HCT116 (cell line): Measurements from ENCODE around the gene GPRC5C. TPM values are rescaled to one million over a fixed set of nuclear protein-coding genes. Genes with fewer than 3 reads are reported as not detected.
"Not testable (repeated sequence)": the region's sequence is repeated elsewhere in the genome, so short reads cannot be mapped to it uniquely, and the experiment has no call there.

Experiments used
- ATAC-seq: fragments of 200-7000 bp; cut with Tn5 transposase; 2 replicates; pipeline ENCODE4 v1.9.1; 2020; ENCODE audit warnings: mild to moderate bottlenecking, moderate library complexity
- BruUV-seq: library from RNA; stranded (reverse); fragments of 400-500 nt; replicated peaks from 2 replicates; lab custom pipeline; 2021; lab: Mats Ljungman, UMichigan
- CTCF ChIA-PET: fragments of 300-600 bp; sonication (Branson Sonifier 250); formaldehyde crosslinking; loops from one replicate; lab custom pipeline; 2021; ENCODE audit warnings: antibody characterized with exemption; lab: Charles Lee
- POLR2A ChIA-PET: fragments of 300-600, 350-600 bp; sonication (Branson Sonifier 250); formaldehyde crosslinking; loops from one replicate; lab custom pipeline; 2021; ENCODE audit warnings: antibody characterized with exemption; lab: Charles Lee
- RAD21 ChIA-PET, 2 experiments: fragments of 300-600 bp; sonication (Branson Sonifier 250); formaldehyde crosslinking; loops; one replicate each; lab custom pipeline; 2023; ENCODE audit warnings: low total read pairs in 2 of 2; ENCODE audit not compliant: uncharacterized antibody in 2 of 2, unreplicated experiment in 2 of 2, low non-redundant PET in 1 of 2; lab: Charles Lee
- DNase-seq: peaks from one replicate; pipeline ENCODE4 v3.0.0-alpha.2; 2010; ENCODE audit warnings: low read depth, low spot score
- H2AFZ ChIP-seq: fragments of 200-600 bp; shearing (Covaris generic), sonication (generic); 2 replicates; pipeline ENCODE4 v1.6.1; 2017; ENCODE audit warnings: low read depth, mixed run types, mixed read lengths, antibody characterized with exemption, low read length; ENCODE audit not compliant: poor library complexity, severe bottlenecking
- H3K27ac ChIP-seq: 2 replicates; pipeline ENCODE4 v1.5.1; 2012; ENCODE audit warnings: low read depth, low read length
- H3K27me3 ChIP-seq: fragments of 200-600 bp; sonication (generic); 2 replicates; pipeline ENCODE4 v1.6.1; 2016; ENCODE audit warnings: mixed run types, low read length, mixed read lengths; ENCODE audit not compliant: insufficient read depth
- H3K36me3 ChIP-seq, 2 experiments: fragments of 200-500 bp in 1 of 2; fragments of 200-600 bp in 1 of 2; sonication (Bioruptor generic) in 1 of 2; sonication (generic) in 1 of 2; 2 replicates each; pipeline versions ENCODE4 v1.5.1 to v1.6.1; 2014 to 2016; ENCODE audit warnings: low read length in 2 of 2, inconsistent platforms in 1 of 2, mixed read lengths in 1 of 2, mixed run types in 1 of 2; ENCODE audit not compliant: insufficient read depth in 2 of 2, control insufficient read depth in 1 of 2
- H3K4me1 ChIP-seq, 2 experiments: fragments of 200-600 bp in 1 of 2; sonication (generic) in 1 of 2; 2 replicates each; pipeline versions ENCODE4 v1.5.1 to v1.6.1; 2012 to 2017; ENCODE audit warnings: low read length in 2 of 2, inconsistent platforms in 1 of 2, mild to moderate bottlenecking in 1 of 2, mixed read lengths in 1 of 2, mixed run types in 1 of 2, moderate library complexity in 1 of 2; ENCODE audit not compliant: insufficient read depth in 2 of 2, control insufficient read depth in 1 of 2
- H3K4me2 ChIP-seq: fragments of 200-600 bp; sonication (generic); 2 replicates; pipeline ENCODE4 v1.6.1; 2017; ENCODE audit warnings: mixed run types, low read length, mixed read lengths
- H3K4me3 ChIP-seq, 2 experiments: fragments of 200-600 bp in 1 of 2; sonication (generic) in 1 of 2; replicated peaks in 1 of 2; 2 replicates each; pipeline ENCODE4 v1.5.1; 2011 to 2016; ENCODE audit warnings: low read length in 2 of 2, control low read depth in 1 of 2, low read depth in 1 of 2, mild to moderate bottlenecking in 1 of 2, mixed read lengths in 1 of 2, mixed run types in 1 of 2
- H3K79me2 ChIP-seq: fragments of 200-600 bp; sonication (generic); 2 replicates; pipeline ENCODE4 v1.6.1; 2017; ENCODE audit warnings: mild to moderate bottlenecking, mixed run types, low read length, moderate library complexity, mixed read lengths; ENCODE audit not compliant: insufficient read depth
- H3K9ac ChIP-seq: fragments of 200-600 bp; sonication (generic); 2 replicates; pipeline ENCODE4 v1.6.1; 2016; ENCODE audit warnings: low read length, mixed read lengths
- H3K9me2 ChIP-seq: fragments of 200-600 bp; sonication (generic), shearing (Covaris generic); 2 replicates; pipeline ENCODE4 v1.6.1; 2017; ENCODE audit warnings: mixed run types, mild to moderate bottlenecking, moderate library complexity; ENCODE audit not compliant: insufficient read depth
- H3K9me3 ChIP-seq, 2 experiments: fragments of 200-500 bp in 1 of 2; fragments of 200-600 bp in 1 of 2; sonication (Bioruptor generic) in 1 of 2; sonication (generic) in 1 of 2; 2 replicates each; pipeline ENCODE4 v1.6.1; 2014 to 2017; ENCODE audit warnings: low read length in 2 of 2, mixed read lengths in 2 of 2, inconsistent platforms in 1 of 2, low read depth in 1 of 2, mild to moderate bottlenecking in 1 of 2, mixed run types in 1 of 2, moderate library complexity in 1 of 2; ENCODE audit not compliant: control insufficient read depth in 1 of 2, insufficient read depth in 1 of 2
- H4K20me1 ChIP-seq: fragments of 200-600 bp; sonication (generic), shearing (Covaris generic); 2 replicates; pipeline ENCODE4 v1.6.1; 2017; ENCODE audit warnings: mixed run types, mild to moderate bottlenecking, moderate library complexity; ENCODE audit not compliant: insufficient read depth
- CEBPB ChIP-seq: IDR thresholded peaks from 2 replicates; pipeline ENCODE4 v1.6.1; 2012; ENCODE audit warnings: low read depth
- ELF1 ChIP-seq: IDR thresholded peaks from 2 replicates; pipeline ENCODE4 v1.6.1; 2012; ENCODE audit warnings: low read depth, borderline replicate concordance
- EZH2phosphoT487 ChIP-seq: fragments of 200-600 bp; IDR thresholded peaks from 2 replicates; pipeline ENCODE4 v1.6.1; 2018; ENCODE audit warnings: antibody characterized with exemption, borderline replicate concordance
- POLR2A ChIP-seq: IDR thresholded peaks from 2 replicates; pipeline ENCODE4 v1.7.0; 2011; ENCODE audit warnings: borderline replicate concordance; ENCODE audit not compliant: insufficient read depth, insufficient read length; ENCODE audit errors: extremely low read depth
- RAD21 ChIP-seq: IDR thresholded peaks from 2 replicates; pipeline ENCODE4 v1.6.1; 2012; ENCODE audit warnings: low read depth, mild to moderate bottlenecking
- YY1 ChIP-seq: IDR thresholded peaks from 2 replicates; pipeline ENCODE4 v1.6.1; 2011; ENCODE audit warnings: low read length, low read depth, moderate library complexity, mild to moderate bottlenecking; ENCODE audit not compliant: insufficient replicate concordance; ENCODE audit errors: extremely low read depth
- ZFX ChIP-seq: fragments of 450-650 bp; IDR thresholded peaks from 2 replicates; pipeline ENCODE4 v1.6.1; 2017
- ZNF274 ChIP-seq: fragments of 200-500 bp; sonication (Bioruptor generic); IDR thresholded peaks from 2 replicates; pipeline ENCODE4 v1.6.1; 2014; ENCODE audit warnings: mild to moderate bottlenecking, low read depth, low read length, inconsistent platforms
- intact Hi-C: fragments of 100-400 bp; cut with micrococcal nuclease; formaldehyde crosslinking; loops from 2 replicates; pipeline ENCODE4 v1.10.0; 2022
- total RNA-seq: library from RNA; stranded (reverse); gene quantifications from one replicate; pipeline ENCODE4 v1.2.1, GENCODE V29; 2021; ENCODE audit not compliant: unreplicated experiment
- TF ChIP-seq, protein P1 (sequence below): IDR thresholded peaks from 2 replicates; pipeline ENCODE4 v1.6.1; 2012; ENCODE audit warnings: low read depth
- TF ChIP-seq, protein P2 (sequence below): IDR thresholded peaks from 2 replicates; pipeline ENCODE4 v1.6.1; 2012
- TF ChIP-seq, protein P3 (sequence below), 3 experiments: fragments of 200-600 bp in 1 of 3; sonication (generic) in 1 of 3; IDR thresholded peaks in 2 of 3; conservative IDR thresholded peaks in 1 of 3; 2 replicates each; pipeline ENCODE4 v1.5.1; 2012 to 2017; ENCODE audit warnings: low read depth in 2 of 3, low read length in 2 of 3, antibody characterized with exemption in 1 of 3, borderline replicate concordance in 1 of 3, control low read depth in 1 of 3, mild to moderate bottlenecking in 1 of 3, mixed read lengths in 1 of 3, mixed run types in 1 of 3, moderate library complexity in 1 of 3; ENCODE audit not compliant: insufficient read depth in 1 of 3
- TF ChIP-seq, protein P4 (sequence below): IDR thresholded peaks from 2 replicates; pipeline ENCODE4 v1.6.1; 2011; ENCODE audit warnings: mild to moderate bottlenecking, low read length, moderate library complexity; ENCODE audit not compliant: insufficient replicate concordance; ENCODE audit errors: extremely low read depth

Gene GPRC5C
- total RNA-seq, 1 experiment from 2014 or later, result 54.4 TPM

- H3K79me2 ChIP-seq, H3K36me3 ChIP-seq, intact Hi-C loops, POLR2A ChIA-PET, H3K9ac ChIP-seq, H3K9me3 ChIP-seq, H3K4me1 ChIP-seq, H3K4me2 ChIP-seq, H3K9me2 ChIP-seq, H2AFZ ChIP-seq, DNase-seq, BruUV-seq, H3K4me3 ChIP-seq, H3K27ac ChIP-seq, CTCF ChIA-PET, ATAC-seq, H4K20me1 ChIP-seq: not testable (repeated sequence)
- peaks cover 13% of the 10 kb centered on the region; the same call in 1 of the 2 replicates for H3K27me3 ChIP-seq
- RAD21 ChIA-PET, result interaction anchor here in 1 of 2 experiments (0.5 kb wide), 1 partner anchor 125 kb away, joined by 3 read pairs; no protein-coding TSS in a partner anchor
These were observed 56.4 kb downstream of the GPRC5C start for GRCh38 chr17:74488276-74488675.

DNA sequence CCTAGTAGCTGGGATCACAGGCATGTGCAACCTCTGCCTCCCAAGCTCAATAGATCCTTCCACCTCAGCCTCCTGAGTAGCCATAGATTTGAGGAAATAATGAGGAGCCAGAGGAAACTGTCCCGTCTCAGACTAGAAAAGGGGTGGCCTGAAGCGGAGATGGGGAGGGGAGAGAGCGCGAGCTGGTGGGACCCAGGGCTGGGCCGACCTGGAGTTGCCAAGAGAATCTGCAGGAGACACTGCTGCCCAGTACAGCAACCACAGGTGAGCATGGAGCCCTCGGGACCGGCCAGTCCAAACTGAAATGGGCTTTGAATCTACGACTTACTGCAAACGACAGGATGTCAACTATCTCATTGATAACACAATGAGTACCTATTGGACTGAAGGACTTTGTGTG, 58.8 kb downstream of the GPRC5C start:
- RAD21 ChIA-PET, result no interaction called here
- H3K36me3 ChIP-seq, result no peaks in the 10 kb centered on the region
- no TSS peak for BruUV-seq
- H3K79me2 ChIP-seq, result no peaks in the 10 kb centered on the region
- no peaks in the 10 kb centered on the region for H3K4me1 ChIP-seq
- H3K4me3 ChIP-seq, result no peak overlapping the region
- H2AFZ ChIP-seq, result no peak overlapping the region
- CTCF ChIA-PET, result interaction anchor here (1.0 to 2.9 kb wide), 5 partner anchors 19 to 194 kb away, joined by 3 to 10 read pairs (median 3); partner anchors contain the start of gene GPR142
- H3K4me2 ChIP-seq, result no peak overlapping the region
- H3K9me3 ChIP-seq, result no peaks in the 10 kb centered on the region
- POLR2A ChIA-PET, result no interaction called here
- TF ChIP-seq, protein P1, sequence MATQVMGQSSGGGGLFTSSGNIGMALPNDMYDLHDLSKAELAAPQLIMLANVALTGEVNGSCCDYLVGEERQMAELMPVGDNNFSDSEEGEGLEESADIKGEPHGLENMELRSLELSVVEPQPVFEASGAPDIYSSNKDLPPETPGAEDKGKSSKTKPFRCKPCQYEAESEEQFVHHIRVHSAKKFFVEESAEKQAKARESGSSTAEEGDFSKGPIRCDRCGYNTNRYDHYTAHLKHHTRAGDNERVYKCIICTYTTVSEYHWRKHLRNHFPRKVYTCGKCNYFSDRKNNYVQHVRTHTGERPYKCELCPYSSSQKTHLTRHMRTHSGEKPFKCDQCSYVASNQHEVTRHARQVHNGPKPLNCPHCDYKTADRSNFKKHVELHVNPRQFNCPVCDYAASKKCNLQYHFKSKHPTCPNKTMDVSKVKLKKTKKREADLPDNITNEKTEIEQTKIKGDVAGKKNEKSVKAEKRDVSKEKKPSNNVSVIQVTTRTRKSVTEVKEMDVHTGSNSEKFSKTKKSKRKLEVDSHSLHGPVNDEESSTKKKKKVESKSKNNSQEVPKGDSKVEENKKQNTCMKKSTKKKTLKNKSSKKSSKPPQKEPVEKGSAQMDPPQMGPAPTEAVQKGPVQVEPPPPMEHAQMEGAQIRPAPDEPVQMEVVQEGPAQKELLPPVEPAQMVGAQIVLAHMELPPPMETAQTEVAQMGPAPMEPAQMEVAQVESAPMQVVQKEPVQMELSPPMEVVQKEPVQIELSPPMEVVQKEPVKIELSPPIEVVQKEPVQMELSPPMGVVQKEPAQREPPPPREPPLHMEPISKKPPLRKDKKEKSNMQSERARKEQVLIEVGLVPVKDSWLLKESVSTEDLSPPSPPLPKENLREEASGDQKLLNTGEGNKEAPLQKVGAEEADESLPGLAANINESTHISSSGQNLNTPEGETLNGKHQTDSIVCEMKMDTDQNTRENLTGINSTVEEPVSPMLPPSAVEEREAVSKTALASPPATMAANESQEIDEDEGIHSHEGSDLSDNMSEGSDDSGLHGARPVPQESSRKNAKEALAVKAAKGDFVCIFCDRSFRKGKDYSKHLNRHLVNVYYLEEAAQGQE, result no peak
- TF ChIP-seq, protein P2, sequence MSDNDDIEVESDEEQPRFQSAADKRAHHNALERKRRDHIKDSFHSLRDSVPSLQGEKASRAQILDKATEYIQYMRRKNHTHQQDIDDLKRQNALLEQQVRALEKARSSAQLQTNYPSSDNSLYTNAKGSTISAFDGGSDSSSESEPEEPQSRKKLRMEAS, result no peak
- no peak for TF ChIP-seq EZH2phosphoT487
- TF ChIP-seq ZNF274, result no peak
- no peak for TF ChIP-seq YY1
- TF ChIP-seq, protein P3, sequence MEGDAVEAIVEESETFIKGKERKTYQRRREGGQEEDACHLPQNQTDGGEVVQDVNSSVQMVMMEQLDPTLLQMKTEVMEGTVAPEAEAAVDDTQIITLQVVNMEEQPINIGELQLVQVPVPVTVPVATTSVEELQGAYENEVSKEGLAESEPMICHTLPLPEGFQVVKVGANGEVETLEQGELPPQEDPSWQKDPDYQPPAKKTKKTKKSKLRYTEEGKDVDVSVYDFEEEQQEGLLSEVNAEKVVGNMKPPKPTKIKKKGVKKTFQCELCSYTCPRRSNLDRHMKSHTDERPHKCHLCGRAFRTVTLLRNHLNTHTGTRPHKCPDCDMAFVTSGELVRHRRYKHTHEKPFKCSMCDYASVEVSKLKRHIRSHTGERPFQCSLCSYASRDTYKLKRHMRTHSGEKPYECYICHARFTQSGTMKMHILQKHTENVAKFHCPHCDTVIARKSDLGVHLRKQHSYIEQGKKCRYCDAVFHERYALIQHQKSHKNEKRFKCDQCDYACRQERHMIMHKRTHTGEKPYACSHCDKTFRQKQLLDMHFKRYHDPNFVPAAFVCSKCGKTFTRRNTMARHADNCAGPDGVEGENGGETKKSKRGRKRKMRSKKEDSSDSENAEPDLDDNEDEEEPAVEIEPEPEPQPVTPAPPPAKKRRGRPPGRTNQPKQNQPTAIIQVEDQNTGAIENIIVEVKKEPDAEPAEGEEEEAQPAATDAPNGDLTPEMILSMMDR (IDR thresholded peaks at IDR 0.05 in 2 of 3, conservative IDR thresholded peaks at IDR 0.05 in 1 of 3; ENCODE audit: borderline replicate concordance in 1 of 3, insufficient read depth in 1 of 3, low read depth in 2 of 3, low read length in 2 of 3), result no peak
- TF ChIP-seq, protein P4, sequence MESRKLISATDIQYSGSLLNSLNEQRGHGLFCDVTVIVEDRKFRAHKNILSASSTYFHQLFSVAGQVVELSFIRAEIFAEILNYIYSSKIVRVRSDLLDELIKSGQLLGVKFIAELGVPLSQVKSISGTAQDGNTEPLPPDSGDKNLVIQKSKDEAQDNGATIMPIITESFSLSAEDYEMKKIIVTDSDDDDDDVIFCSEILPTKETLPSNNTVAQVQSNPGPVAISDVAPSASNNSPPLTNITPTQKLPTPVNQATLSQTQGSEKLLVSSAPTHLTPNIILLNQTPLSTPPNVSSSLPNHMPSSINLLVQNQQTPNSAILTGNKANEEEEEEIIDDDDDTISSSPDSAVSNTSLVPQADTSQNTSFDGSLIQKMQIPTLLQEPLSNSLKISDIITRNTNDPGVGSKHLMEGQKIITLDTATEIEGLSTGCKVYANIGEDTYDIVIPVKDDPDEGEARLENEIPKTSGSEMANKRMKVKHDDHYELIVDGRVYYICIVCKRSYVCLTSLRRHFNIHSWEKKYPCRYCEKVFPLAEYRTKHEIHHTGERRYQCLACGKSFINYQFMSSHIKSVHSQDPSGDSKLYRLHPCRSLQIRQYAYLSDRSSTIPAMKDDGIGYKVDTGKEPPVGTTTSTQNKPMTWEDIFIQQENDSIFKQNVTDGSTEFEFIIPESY, result no peak
- no peak for TF ChIP-seq ZFX
- TF ChIP-seq CEBPB, result no peak
- TF ChIP-seq RAD21, result no peak
- no peak for TF ChIP-seq ELF1
- no peak for TF ChIP-seq POLR2A
- no peak overlapping the region for H3K27ac ChIP-seq
- H4K20me1 ChIP-seq, result no peaks in the 10 kb centered on the region
- intact Hi-C loops, result no loop called here
- DNase-seq (no peak), ATAC-seq (no peak)
- no peak overlapping the region for H3K9ac ChIP-seq
- no peaks in the 10 kb centered on the region for H3K9me2 ChIP-seq
- H3K27me3 ChIP-seq, result no peaks in the 10 kb centered on the region; the same call in 1 of the 2 replicates
